Suppressor macrophage treated with lipopolysaccharide for 4 hours (primary cell): ENCODE data around the gene ADGRD2.
"Not testable (repeated sequence)": the region's sequence is repeated elsewhere in the genome, so short reads cannot be mapped to it uniquely, and the experiment has no call there.

ENCODE experiments used
- DNase-seq: peaks from one replicate; pipeline ENCODE4 v3.0.0-alpha.2; 2020

Gene ADGRD2, protein sequence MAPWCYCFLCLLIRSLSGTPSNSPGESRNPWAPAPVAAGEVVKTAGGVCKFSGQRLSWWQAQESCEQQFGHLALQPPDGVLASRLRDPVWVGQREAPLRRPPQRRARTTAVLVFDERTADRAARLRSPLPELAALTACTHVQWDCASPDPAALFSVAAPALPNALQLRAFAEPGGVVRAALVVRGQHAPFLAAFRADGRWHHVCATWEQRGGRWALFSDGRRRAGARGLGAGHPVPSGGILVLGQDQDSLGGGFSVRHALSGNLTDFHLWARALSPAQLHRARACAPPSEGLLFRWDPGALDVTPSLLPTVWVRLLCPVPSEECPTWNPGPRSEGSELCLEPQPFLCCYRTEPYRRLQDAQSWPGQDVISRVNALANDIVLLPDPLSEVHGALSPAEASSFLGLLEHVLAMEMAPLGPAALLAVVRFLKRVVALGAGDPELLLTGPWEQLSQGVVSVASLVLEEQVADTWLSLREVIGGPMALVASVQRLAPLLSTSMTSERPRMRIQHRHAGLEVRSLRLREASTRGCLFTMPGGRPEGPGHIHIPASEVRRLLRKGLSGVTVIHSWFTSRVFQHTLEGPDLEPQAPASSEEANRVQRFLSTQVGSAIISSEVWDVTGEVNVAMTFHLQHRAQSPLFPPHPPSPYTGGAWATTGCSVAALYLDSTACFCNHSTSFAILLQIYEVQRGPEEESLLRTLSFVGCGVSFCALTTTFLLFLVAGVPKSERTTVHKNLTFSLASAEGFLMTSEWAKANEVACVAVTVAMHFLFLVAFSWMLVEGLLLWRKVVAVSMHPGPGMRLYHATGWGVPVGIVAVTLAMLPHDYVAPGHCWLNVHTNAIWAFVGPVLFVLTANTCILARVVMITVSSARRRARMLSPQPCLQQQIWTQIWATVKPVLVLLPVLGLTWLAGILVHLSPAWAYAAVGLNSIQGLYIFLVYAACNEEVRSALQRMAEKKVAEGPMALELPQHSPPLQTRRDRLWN

GRCh38 chr9:124450241-124450924 lies at the start of gene ADGRD2:
ADGRD2 (plus strand) TSS chr9:124450451; CDS start chr9:124451667, 1,216 bp downstream.
- no peak for DNase-seq

DNA sequence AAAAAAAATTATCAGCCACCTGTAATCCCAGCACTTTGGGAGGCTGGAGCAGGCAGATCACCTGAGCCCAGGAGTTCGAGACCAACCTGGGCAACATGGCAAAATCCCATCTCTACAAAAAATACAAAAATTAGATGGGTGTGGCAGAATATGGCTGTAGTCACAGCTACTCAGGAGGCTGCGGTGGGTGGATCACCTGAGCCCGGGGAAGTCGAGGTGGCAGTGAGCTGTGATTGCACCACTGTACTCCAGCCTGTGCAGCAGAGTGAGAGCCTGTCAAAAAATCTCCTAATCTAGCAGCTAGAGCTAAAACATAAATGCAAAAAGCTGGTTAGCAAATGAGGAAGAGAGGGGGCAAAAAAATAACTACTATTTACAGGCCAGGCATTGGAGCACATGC lies 47.0 kb upstream of the ADGRD2 start:
- DNase-seq = no peak

GRCh38 chr9:124409410-124409809 lies 40.8 kb upstream of the ADGRD2 start:
- no peak for DNase-seq

DNA sequence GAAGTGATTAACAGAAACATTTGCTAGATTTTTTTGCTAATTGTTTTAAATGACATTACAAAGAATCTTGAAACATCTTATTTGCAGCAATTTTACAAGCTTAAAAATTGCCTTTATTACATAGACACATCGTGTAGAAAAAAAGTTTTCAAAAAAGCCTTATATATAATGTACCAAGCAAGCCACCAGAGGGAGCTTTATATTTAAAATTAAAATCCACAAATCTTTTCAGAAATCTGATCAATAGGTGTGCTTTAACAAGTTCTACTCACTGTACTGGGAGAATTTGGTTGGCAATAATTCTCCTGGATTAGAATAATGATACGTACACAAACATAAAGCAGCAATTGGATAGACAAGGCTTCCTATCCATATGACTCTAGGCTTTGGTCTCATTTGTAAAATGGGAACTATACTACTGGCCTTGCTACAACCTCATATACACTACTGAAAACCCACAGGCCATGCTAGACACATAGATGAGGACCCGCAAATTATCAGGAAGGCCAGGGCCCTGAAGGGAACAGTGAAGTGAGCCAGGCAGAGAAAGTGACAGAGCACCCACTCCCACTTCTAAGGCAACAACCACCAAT lies 39.8 kb upstream of the ADGRD2 start:
- DNase-seq = no peak

GRCh38 chr9:124411514-124412227 lies 38.6 kb upstream of the ADGRD2 start:
- DNase-seq = peak; percentile 75

DNA sequence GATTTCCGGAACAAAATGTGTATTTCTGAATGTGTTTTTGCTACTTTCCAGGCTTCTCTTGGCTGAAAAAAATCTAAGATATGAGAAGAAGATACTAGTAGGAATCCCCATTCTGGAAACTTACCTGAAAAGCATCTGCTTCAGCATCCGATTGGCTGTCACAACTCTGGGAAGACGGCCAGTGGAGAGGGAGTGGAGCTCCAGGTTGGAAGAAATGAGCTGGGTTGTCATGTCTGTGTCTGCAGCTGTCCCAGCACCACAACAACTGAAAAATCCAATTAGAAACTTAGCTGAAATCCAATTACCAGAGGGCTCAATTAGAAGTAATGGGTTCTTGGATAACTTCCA lies 38.0 kb upstream of the ADGRD2 start:
- no peak for DNase-seq

DNA sequence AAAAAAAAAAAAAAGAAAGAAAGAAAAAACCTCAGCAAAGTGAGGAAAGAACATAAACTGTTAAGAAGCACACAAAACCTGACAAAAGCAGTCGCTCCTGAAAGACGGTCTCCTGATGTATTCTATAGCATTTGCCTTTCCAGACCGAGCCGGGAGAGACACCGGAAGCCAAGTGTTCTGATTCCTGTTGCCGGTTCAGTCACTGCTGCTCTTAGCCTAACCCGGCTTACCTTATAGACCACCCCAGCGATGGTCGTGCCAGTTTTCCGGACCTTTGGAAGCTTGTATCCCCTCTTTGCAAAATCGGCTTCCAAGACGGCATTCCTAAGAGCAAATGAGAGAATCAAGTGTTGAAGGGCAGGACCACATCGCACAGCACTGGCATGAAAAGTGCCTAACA lies 35.6 kb upstream of the ADGRD2 start:
- DNase-seq = no peak

DNA sequence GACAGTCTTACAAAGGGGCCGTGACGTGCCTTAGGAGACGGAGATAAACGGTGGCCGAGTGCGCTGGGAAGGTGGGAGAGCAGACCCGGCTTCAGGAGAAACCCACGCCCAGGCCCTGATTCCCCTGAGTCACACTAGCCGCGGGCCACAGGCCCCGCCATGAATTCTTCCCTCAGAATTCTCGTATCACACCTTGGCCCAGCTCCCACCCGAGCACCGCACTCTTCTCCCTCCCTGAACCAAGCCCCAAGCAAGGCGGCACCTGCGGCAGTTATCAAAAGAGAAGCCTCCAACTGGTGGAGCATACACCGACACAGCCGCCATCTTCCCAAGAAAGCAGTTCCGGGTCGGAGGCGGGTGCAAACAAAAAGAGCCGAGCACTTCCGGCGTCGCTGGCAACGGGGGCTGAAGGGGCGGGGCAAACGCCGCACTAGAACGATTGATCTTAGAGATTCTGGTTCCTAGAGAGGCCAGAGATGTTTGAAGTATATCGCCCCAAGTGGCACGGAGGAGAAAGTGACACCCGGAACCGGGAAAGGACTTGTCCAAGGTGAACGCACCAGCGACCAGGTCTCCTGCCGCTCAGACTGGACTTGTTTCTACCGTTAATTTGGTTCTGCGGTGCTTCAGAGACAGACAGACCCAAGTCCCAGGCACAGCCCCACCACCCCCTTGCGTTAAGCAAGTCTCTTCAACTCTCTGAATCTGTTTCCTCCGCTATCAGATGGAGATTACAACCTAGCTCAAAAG lies 35.0 kb upstream of the ADGRD2 start, which contains the start of gene PSMB7:
Gene PSMB7, minus strand, starts transcription at position 341 of the 750 bp plus-strand sequence. Its CDS starts 17 bp downstream, at position 324.
- peak; percentile 99 for DNase-seq

GRCh38 chr9:124415852-124416484 lies 34.3 kb upstream of the ADGRD2 start:
- DNase-seq = no peak

DNA sequence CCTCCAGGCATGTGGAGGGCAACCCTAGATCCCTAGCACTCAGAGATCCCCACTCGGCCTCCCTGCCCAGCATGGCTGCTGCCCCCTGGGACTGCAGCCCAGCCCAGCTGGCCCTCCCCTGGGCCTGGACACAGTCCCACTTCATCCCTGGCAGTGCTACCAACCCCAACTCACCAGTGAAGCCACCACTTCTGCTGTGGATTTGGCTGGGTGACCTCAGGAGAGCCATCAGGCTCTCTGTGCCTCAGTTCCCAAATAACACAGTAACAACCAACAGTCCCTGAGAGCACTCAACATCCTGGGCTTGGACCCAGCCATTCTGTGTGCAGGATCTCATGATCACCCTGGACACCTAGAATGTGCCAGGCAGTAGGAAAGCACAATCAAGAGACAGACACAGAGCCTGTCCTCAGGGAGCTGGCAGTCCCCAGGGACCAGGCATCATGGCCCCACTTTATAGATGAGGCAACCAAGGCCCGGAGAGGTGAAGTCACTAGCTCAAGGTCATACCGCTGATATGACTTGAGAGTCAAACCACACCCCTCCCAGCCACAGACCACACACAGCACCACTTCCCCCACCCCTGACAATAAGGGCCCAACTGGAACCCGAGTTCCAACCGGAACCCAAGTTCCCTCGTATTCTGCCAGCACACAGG lies 30.3 kb upstream of the ADGRD2 start:
- DNase-seq = no peak

DNA sequence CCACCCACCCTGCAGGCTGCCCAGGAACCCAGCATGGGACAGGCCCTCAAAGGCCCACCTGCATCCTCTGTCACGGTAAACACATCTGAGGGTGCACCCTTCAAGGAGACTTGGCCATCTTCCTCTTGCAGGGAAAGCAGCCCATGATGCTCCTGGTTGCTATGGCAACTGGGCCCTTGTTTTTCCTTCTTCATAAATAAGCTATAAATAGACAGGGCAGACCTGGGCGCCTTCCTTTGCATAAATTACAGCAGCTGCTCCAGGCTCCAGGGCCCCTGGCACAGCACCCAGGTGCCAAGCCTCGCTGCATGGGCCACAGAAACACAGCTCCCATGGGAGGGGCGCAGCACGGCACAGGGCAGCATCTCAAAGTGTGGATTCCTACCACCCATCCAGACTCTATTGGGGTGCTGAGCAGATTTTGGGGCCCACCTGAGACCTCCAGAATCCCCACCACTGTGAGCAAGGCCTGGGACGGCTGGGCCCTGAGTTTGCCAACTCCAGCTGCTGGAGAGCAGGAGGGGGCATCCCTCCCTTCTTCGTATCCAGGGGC lies 29.2 kb upstream of the ADGRD2 start:
- no peak for DNase-seq

GRCh38 chr9:124423155-124423554 lies 27.1 kb upstream of the ADGRD2 start:
- DNase-seq = no peak

- no peak for DNase-seq
Measured at GRCh38 chr9:124423591-124423990, 26.7 kb upstream of the ADGRD2 start.

DNA sequence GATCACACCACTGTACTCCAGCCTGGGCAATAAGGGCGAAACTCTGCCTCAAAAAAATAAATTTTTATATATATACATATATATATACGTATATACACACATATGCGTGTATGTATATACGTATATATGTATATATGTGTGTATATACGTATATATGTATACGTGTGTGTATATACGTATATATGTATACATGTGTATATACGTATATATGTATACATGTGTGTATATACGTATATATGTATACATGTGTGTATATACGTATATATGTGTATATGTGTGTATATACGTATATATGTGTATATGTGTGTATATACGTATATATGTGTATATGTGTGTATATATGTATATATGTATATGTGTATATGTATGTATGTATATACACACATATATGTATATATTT lies 24.5 kb upstream of the ADGRD2 start:
- DNase-seq = not testable (repeated sequence)

DNA sequence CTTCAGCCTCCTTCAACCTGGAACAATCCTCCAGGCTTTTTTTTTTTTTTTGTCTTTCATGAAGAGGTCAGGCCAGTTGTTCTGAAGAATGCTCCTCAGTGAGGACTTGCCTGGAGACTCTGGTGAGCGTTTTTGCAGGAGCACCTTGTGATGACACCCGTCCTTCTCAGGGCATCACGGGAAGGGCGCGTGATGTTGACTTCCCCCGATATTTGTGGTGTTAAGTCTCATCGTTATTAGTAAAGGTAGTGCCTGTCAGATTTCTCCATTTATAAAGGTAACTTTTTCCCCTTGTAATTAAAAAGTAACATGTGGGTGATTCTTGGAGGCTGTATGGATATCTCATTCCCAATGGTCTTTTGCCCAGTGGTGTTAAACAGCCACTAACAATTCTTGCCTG lies 23.9 kb upstream of the ADGRD2 start:
- DNase-seq = no peak

DNA sequence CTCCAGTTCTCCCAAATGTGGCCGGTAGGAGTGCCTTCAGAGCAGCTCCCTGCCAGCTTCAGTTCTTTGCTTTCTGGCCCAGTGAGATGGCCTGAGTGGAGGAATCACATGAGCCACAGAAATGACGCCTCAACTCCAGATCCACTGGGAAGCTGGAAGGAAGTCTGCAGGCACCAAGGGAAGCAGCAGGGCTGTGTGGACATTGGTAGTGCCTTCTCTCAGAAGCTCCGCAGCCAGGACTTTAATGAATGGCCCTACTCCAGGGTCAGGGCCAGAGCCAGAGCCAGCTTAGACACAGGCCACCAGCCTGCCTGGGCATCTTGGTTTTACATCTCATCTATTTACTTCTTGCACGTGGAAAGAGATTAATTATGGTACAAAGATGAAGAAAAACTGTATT lies 23.0 kb upstream of the ADGRD2 start:
- no peak for DNase-seq

DNA sequence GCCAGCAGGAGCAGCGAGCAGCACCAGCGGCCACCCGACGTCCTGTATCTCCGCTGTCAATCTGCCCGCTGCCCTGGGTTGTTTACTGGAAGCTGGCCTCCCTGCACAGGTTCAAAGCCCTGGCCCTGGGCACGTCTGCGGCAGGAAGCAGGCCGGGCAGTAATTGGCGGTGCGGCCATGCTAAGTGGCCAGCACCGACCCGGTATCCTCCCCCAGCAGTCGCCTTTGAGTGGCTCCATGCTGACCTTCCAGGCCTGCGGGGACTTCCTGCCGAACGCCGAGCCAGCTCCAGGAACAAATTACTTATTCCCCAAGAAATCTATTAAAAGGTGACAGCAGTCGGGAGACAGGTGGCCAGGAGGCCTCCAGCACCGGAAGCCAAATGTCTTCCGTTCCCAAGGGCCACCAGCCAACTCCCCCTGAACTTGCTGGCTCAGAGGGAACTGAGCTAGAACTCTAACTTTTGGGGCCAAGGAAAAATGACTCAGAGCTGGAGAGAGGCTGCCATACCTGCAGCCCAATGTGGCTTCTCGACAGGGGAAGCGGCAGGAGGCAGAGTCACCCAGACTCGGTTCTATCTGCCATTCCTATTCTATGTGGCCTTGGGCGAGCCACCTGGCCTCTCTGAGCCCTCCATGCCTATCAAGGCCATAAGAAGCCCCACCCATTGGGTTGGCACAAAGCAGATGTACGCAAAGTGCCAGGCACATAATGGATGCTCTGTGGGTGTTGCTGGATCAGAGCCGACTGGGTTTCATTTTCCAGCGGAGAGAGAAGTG lies 21.3 kb upstream of the ADGRD2 start:
- DNase-seq = no peak

- DNase-seq = no peak
Measured at GRCh38 chr9:124429530-124429867, 20.8 kb upstream of the ADGRD2 start.

DNA sequence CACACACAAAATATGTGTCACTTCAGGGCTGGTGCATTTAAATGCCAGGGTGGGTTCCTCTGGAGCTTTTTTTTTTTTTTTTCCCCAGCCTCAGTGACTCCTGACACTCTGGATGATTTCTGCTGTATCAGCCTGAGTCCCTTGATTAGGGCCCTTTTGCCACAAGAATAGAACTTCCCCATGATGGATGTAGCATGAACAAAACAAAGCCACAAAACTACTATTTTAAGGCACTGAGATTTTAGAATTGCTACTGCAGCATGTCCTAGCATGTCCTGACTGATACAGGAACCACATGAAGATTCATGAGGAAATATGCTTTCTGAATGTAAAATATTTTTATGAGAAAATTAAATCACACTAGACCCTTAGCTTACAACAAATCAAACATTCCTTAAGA lies 13.9 kb upstream of the ADGRD2 start:
- DNase-seq = no peak
